ENCODE measurements around the gene CCDC110. TPM values are rescaled to one million over a fixed set of nuclear protein-coding genes. Genes with fewer than 3 reads are reported as not detected.

CCDC110 gene
- total and polyA plus RNA-seq, 4 donors = 0.31 to 1.8 (median 0.92) TPM

DNA sequence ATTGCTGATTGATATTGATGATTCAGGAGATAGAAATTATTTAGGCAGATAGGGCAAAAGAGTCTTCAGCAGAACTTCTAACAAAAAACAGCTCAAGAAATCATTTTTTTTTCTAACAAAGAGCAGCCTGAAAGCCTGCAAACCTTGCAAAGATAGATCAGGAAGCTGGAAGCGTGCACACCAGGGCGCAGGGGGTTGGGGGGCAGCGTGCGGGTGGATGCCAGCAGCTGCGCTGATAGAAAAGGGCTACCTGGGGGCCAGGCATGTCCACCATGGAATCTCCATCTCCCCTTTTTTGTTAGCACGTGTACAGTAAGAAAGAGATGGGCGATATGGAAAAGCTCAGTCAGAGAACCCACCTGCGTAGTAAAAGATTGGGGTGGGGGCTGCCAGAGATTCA, 1.7 kb upstream of the CCDC110 start:
- no peak overlapping the region for H3K4me3 ChIP-seq
- TF ChIP-seq, protein P1, sequence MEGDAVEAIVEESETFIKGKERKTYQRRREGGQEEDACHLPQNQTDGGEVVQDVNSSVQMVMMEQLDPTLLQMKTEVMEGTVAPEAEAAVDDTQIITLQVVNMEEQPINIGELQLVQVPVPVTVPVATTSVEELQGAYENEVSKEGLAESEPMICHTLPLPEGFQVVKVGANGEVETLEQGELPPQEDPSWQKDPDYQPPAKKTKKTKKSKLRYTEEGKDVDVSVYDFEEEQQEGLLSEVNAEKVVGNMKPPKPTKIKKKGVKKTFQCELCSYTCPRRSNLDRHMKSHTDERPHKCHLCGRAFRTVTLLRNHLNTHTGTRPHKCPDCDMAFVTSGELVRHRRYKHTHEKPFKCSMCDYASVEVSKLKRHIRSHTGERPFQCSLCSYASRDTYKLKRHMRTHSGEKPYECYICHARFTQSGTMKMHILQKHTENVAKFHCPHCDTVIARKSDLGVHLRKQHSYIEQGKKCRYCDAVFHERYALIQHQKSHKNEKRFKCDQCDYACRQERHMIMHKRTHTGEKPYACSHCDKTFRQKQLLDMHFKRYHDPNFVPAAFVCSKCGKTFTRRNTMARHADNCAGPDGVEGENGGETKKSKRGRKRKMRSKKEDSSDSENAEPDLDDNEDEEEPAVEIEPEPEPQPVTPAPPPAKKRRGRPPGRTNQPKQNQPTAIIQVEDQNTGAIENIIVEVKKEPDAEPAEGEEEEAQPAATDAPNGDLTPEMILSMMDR (IDR thresholded peaks at IDR 0.05; ENCODE audit: control extremely low read depth, extremely low read depth) = no peak
- ATAC-seq (ENCODE audit: insufficient read depth, low FRiP score) (no peak), DNase-seq (no peak)
- peaks cover 0 to 5% (median 2%) of the 10 kb centered on the region in 5 donors for H3K4me1 ChIP-seq (ENCODE audit: control insufficient read depth in 5 of 5, insufficient read depth in 5 of 5, low read length in 5 of 5)
- WGBS, 2 donors = 90 to 95% methylated on average over 8 of the region's 8 CpGs
- H3K27me3 ChIP-seq (ENCODE audit: control insufficient read depth in 3 of 3, insufficient read depth in 3 of 3, low read length in 2 of 3) = peaks cover 0 to 6% (median 0%) of the 10 kb centered on the region in 3 donors
- H3K27ac ChIP-seq (ENCODE audit: low read depth in 1 of 2, low read length in 1 of 2) = no peak overlapping the region
- no peaks in the 10 kb centered on the region for H3K36me3 ChIP-seq (ENCODE audit: control insufficient read depth in 4 of 4, insufficient read depth in 4 of 4, low read length in 4 of 4)
- no peak overlapping the region for H3K9ac ChIP-seq (ENCODE audit: insufficient read depth in 1 of 2, low read length in 2 of 2)
- H3K9me3 ChIP-seq (ENCODE audit: control insufficient read depth in 4 of 4, insufficient read depth in 3 of 4, low read length in 3 of 4) = no peaks in the 10 kb centered on the region

DNA sequence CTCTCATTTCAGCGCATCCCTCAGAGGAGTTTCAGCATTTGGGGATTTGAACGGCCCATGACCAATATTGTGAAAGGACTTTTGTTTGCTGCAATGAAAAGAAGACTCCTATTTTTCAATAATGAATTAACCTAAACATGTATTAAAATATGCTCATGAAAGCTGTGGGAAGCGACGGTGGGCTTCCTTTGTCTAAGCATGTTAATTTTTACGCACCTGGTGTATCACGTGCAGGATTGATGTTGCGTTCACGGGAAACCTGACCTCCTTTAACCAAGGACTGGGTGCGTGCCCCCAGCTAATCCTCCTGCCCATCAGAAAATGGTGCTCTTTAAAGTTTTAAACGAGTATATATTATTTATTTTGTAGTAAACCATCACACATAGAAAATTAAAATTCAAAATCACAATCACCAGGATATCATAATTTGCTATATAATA, 590 bp upstream of the CCDC110 start:
- no peak for DNase-seq
- Histone ChIP-seq H3K9me3 (ENCODE audit: control insufficient read depth in 4 of 4, insufficient read depth in 3 of 4, low read length in 3 of 4) (no peaks in the 10 kb centered on the region), H3K9ac (ENCODE audit: insufficient read depth in 1 of 2, low read length in 2 of 2) (peak overlapping the region; percentile 76 to 79), H3K4me3 (peak overlapping the region; percentile 65), H3K27me3 (ENCODE audit: control insufficient read depth in 3 of 3, insufficient read depth in 3 of 3, low read length in 2 of 3) (peaks cover 0 to 6% (median 0%) of the 10 kb centered on the region in 3 donors), H3K36me3 (ENCODE audit: control insufficient read depth in 4 of 4, insufficient read depth in 4 of 4, low read length in 4 of 4) (no peaks in the 10 kb centered on the region), H3K4me1 (ENCODE audit: control insufficient read depth in 5 of 5, insufficient read depth in 5 of 5, low read length in 5 of 5) (peaks cover 0 to 5% (median 2%) of the 10 kb centered on the region in 5 donors), H3K27ac (ENCODE audit: low read depth in 1 of 2, low read length in 1 of 2) (no peak overlapping the region)
- WGBS, 2 donors = 39 to 47% methylated on average over 10 of the region's 10 CpGs
- ATAC-seq (ENCODE audit: insufficient read depth, low FRiP score) = no peak
- TF ChIP-seq, protein P1 (IDR thresholded peaks at IDR 0.05; ENCODE audit: control extremely low read depth, extremely low read depth) = no peak

DNA sequence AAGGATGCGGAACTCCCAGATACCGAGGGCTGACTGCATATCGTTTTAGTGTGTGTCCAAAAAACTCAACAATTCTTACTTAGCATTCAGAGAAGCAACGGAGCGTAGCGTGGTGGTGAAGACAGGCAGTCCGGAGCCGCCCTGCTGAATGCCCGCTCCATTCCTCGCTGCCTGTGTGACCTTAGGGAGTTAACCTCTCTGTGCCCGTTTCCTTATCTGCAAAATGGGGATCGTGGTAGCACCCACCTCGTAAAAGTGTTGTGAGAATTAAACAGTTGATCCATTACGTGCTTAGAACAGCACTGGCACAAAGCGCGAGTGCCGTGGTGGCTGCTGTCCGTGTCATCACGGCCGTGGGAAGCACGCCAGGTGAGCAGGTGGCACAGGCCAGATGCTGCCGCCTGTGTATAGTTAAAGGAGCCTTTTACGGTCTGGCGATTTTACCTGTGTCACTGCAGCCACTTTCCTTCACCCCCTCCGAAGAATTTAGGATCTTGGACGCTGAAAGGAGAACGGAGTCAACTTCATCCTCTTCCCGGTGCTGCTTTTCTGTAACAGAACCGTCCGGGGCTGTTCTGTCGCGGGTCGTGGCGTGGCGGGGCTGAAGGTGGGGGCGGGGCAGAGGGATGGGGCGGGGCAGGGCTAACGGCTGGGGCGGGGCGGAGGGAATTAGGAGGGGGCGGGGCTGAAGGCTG, 885 bp downstream of the CCDC110 start:
- DNase-seq = peak in 1 of 3 donors; percentile 63
- TF ChIP-seq, protein P1 (IDR thresholded peaks at IDR 0.05; ENCODE audit: control extremely low read depth, extremely low read depth) = no peak
- Histone ChIP-seq H3K27me3 (ENCODE audit: control insufficient read depth in 3 of 3, insufficient read depth in 3 of 3, low read length in 2 of 3) (peaks cover 0 to 6% (median 0%) of the 10 kb centered on the region in 3 donors), H3K27ac (ENCODE audit: low read depth in 1 of 2, low read length in 1 of 2) (peak overlapping the region in 1 of 2 donors; percentile 59), H3K4me1 (ENCODE audit: control insufficient read depth in 5 of 5, insufficient read depth in 5 of 5, low read length in 5 of 5) (peaks cover 0 to 7% (median 2%) of the 10 kb centered on the region in 5 donors), H3K9ac (ENCODE audit: insufficient read depth in 1 of 2, low read length in 2 of 2) (peak overlapping the region in 1 of 2 donors; percentile 98), H3K9me3 (ENCODE audit: control insufficient read depth in 4 of 4, insufficient read depth in 3 of 4, low read length in 3 of 4) (no peaks in the 10 kb centered on the region), H3K36me3 (ENCODE audit: control insufficient read depth in 4 of 4, insufficient read depth in 4 of 4, low read length in 4 of 4) (no peaks in the 10 kb centered on the region), H3K4me3 (peak overlapping the region; percentile 56)
- ATAC-seq (ENCODE audit: insufficient read depth, low FRiP score) = no peak
- 5 to 6% methylated on average over 40 to 41 of the region's 41 CpGs for WGBS, 2 donors

Data from lung (tissue), 12 donors.